CD4-positive, alpha-beta T cell treated with Interleukin-21 for 1 hour (primary cell): ENCODE results near the gene RPS6KC1.
A peak's percentile ranks its signal among the peaks of the same experiment; 100 is the strongest.
"Not testable (repeated sequence)": the region's sequence is repeated elsewhere in the genome, so short reads cannot be mapped to it uniquely, and the experiment has no call there.

Source experiments
- DNase-seq: peaks from one replicate; pipeline ENCODE4 v3.0.0-alpha.2; 2020

RPS6KC1 gene

GRCh38 chr1:213163278-213163711 lies 112.3 kb downstream of the RPS6KC1 start:
- no peak for DNase-seq

DNA sequence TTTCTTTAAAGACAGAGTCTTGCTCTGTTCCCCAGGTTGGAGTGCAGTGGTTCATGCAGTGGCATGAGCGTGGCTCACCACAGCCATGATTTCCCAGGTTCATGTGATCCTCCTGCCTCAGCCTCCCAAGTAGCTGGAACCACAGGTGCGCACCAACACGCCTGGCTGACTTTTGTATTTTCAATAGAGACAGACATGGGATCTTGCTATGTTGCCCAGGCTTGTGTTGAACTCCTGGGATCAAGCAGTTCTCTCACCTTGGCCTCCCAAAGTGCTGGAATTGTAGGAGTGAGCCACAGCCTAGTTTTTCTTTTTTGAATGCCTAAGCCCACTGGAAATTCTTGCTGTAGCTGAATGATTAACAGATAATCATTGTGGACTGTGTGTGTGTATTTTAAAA lies 113.5 kb downstream of the RPS6KC1 start:
- no peak for DNase-seq

- no peak for DNase-seq
Measured at GRCh38 chr1:213166852-213167251, 115.8 kb downstream of the RPS6KC1 start.

- no peak for DNase-seq
Measured at GRCh38 chr1:213171711-213172110, 120.7 kb downstream of the RPS6KC1 start.

DNA sequence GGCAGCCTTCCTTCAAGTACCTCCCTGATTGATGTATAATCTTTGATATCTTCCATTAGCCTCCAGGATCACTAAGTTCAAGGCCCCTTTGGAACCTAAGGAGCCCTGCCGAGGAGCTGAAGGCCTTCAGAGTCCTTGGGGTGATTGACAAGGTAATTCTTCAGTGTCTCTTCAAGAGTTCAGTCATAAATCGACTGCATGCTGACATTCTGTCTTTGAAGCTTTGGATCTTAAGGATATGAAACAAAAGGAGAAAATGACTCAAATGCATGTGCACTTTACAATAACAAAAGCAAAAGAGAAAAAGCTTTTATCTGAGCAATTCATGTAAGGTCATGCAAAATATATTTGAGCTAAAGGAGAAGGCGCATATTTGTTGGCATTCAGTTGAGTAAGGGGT lies 125.3 kb downstream of the RPS6KC1 start:
- DNase-seq = no peak

GRCh38 chr1:213179784-213180183 lies 128.7 kb downstream of the RPS6KC1 start:
- no peak for DNase-seq

GRCh38 chr1:213180833-213181232 lies 129.8 kb downstream of the RPS6KC1 start:
- no peak for DNase-seq

DNA sequence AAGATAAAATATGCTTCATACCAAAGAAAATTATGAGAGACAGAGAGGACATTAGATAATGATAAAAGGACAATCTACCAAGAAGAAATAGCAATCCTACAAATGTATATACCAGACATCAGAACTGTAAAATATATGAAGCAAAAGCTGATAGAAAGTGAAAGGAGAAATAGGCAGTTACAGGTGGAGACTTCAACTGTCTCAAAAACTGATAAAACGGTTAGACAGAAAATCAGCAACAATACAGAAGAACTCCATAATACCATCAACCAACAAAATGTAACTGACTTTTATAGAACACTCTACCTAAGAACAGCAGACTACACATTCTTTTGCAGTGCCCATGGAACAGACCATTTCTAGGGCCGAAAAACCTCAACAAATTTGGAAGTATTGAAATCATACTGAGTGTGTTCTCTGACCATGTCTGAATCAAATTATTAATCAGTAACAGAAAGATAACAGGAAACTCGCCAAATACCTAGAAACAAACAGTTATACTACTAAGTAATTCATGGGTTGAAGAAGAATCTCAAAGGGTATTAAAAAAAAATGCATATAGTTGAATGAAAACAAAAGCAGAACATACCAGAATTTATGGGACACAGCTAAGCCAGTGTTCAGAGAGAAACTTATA lies 132.1 kb downstream of the RPS6KC1 start:
- DNase-seq = no peak

GRCh38 chr1:213186168-213186567 lies 135.1 kb downstream of the RPS6KC1 start:
- no peak for DNase-seq

DNA sequence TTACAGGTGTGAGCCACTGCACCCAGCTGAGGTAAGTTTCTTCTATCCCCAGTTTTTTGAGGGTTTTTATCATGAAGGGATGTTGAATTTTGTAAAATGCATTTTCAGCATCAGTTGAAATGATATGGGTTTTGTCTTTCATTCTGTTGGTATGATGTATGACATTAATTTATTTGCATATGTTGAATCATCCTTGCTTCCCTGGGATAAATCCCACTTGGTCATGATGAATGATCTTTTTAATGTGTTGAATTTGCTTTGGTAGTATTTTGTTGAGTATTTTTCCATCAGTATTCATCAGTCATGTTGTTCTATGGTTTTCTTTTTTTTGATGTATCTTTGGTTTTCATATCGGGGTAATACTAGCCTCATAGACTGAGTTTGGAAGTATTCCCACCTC lies 141.0 kb downstream of the RPS6KC1 start:
- DNase-seq = no peak

DNA sequence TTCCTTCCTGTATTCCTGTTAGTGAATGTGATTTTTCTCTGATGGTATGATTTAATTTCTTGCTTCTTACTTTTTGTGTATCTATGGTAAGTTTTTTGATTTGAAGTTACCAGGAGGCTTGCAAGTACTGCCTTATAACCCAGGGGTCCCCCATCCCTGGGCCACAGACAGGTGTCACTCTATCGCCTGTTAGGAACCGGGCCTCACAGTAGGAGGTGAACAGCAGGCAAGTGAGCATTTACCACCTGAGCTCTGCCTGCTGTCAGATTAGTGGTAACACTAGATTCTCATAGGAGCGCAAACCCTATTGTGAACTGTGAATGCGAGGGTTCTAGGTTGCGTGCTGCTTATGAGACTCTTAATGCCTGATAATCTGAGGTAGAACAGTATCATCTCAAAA lies 143.3 kb downstream of the RPS6KC1 start:
- DNase-seq = no peak

DNA sequence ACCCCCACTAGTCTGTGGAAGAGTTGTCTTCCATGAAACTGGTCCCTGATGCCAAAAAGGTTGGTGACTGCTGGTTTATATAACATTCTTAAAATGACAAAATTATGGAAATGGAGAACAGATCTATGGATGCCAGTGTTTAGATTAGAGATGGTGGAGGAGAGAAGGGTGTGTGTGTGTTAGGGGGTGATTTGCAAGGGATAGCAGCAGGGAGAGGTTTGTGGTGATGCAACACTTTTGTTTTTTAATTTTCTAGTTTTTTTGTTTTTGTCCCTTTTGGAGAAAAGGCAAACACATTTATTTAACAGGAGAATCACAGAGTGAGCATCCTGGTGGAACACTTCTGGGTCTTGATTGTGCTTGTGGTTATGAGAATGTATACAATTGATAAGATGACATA lies 143.8 kb downstream of the RPS6KC1 start:
- no peak for DNase-seq

- DNase-seq = not testable (repeated sequence)
Measured at GRCh38 chr1:213196328-213197054, 145.4 kb downstream of the RPS6KC1 start.

DNA sequence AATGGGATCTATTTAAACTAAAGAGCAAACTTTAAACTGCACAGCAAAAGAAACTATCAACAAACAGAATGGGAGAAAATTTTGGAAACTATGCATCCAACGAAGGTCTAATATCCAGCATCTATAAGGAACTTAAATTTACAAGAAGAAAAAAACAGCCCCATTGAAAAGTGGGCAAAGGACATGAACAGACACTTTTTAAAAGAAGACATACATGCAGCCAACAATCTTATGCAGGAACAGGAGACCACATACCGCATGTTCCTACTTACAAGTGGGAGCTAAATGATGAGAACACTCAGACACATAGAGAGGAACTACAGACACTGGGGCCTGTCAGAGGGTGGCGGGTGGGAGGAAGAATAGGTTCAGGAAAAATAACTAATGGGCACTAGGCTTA lies 149.6 kb downstream of the RPS6KC1 start:
- no peak for DNase-seq

DNA sequence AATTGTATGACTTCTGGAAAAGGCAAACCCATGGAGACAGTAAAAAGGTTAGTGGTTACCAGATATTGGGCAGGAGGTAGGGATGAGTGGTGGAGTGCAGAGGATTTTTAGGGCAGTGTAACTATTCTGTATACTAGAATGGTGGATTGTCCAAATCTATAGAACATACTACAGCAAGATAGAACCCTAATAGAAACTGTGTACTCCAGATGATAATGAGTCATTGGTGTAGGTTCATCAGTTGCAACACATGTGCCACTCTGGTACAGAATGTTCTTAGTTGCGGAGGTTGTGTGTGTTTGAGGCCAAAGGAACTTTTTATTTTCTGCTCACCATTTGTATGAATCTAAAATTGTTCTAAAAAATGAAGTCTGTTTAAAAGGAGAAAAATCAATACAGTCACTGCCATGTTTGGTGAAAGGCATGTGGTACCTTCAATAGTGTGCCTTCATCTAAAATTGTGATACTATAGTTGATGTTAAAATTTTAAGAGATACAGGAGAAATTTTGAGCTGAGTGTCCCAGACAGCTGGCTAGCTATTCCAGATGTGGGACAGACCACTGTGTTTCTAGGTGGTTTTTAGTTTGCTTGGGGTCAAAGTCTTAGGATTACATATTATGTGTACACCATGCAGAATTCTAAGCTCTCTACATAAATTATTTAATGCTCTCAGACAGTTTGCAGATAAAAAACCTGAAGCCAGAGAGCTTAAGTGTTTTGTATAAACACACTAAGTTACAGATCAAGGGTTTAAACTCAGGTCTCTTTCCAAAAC lies 150.5 kb downstream of the RPS6KC1 start:
- DNase-seq = no peak

DNA sequence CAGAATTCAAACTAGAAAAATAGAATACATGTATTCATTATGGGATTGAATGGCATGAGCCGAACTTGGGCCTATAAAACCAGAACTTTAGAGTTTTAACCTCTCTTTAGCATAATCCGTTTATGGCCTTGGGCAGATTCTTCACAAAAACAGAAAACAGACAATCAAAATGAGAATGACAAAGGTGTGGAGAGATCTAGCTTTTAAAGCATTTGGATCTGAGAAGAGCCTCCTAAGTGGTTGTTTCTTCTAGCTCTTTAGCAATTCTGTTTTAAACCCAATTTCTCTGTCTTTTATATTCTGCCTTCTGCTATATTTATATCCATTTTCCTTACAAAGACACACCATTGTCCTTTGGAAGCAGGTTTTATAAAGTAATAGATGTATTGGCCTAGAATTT lies 160.2 kb downstream of the RPS6KC1 start:
- DNase-seq = no peak

DNA sequence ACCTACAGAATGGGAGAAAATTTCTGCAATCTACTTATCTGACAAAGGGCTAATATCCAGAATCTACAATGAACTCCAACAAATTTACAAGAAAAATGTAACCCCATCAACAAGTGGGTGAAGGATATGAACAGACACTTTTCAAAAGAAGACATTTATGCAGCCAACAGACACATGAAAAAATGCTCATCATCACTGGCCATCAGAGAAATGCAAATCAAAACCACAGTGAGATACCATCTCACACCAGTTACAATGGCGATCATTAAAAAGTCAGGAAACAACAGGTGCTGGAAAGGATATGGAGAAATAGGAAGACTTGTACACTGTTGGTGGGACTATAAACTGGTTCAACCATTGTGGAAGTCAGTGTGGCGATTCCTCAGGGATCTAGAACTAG lies 168.0 kb downstream of the RPS6KC1 start:
- not testable (repeated sequence) for DNase-seq

DNA sequence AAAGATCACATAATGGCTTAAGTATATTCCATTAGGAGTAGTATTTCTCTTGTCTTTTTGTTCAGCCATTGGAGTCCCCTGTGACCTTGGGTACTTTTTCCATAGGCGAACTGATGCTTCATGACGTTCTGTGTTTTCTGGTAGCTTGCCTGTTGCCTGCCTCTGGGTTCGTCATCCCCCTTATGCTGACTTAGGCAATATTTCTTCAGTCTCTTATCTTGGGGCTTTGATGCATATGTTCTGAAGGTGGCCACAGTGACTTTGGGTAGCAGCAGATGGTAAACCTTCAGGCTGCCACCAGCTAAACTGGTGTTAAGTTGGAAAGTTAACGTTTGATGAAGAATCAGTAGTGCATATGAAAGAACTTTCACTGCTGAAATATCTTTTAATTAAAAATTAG lies 170.2 kb downstream of the RPS6KC1 start:
- no peak for DNase-seq

GRCh38 chr1:213227458-213227857 lies 176.4 kb downstream of the RPS6KC1 start:
- no peak for DNase-seq

GRCh38 chr1:213231795-213232231 lies 180.8 kb downstream of the RPS6KC1 start:
- no peak for DNase-seq

- no peak for DNase-seq
Measured at GRCh38 chr1:213242883-213243282, 191.8 kb downstream of the RPS6KC1 start.

DNA sequence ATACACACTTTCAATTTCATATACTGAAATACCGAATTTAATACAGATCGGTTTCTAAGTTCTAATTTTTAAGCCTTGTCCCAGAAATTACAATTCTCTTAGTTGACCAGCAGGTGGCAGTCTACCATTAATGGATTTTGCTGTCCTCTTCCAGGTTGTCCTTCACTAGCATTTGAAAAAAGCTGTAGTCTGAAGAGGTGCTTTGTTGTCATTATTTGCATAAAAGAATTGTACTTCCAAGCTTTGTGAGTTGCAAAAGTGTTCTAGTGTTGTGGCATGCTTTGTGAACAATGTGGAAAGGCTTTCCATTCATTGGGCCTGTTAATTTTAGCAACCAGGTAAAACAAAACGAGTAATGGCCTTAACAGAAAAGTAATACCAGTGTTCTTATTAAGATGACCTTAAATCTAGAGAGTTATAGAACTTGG lies 193.6 kb downstream of the RPS6KC1 start:
- peak; percentile 36 for DNase-seq

GRCh38 chr1:213245260-213245910 lies 194.3 kb downstream of the RPS6KC1 start:
- no peak for DNase-seq
